CD14-positive monocyte (primary cell): ENCODE data around the gene CRHR2. TPM values are rescaled to one million over a fixed set of nuclear protein-coding genes. Genes with fewer than 3 reads are reported as not detected.

ENCODE experiments used
- DNase-seq, 3 donors: peaks; one replicate each; pipeline ENCODE4 v3.0.0-alpha.2; 2011 to 2022
- H2AFZ ChIP-seq: 2 replicates; pipeline ENCODE4 v1.6.0; 2012; ENCODE audit warnings: mild to moderate bottlenecking, low read depth, low read length, inconsistent platforms; ENCODE audit not compliant: insufficient read depth, poor library complexity, severe bottlenecking
- H3K27ac ChIP-seq, 2 donors: 1 replicate in 1 of 2; 2 replicates in 1 of 2; pipeline ENCODE4 v1.5.1; 2012 to 2013; ENCODE audit warnings: low read length in 2 of 2, control low read depth in 1 of 2, inconsistent platforms in 1 of 2, low read depth in 1 of 2, mild to moderate bottlenecking in 1 of 2
- H3K27me3 ChIP-seq, 2 donors: one replicate each; pipeline versions ENCODE4 v1.6.0 to v1.6.1; 2011 to 2013; ENCODE audit warnings: low read length in 2 of 2; ENCODE audit not compliant: control insufficient read depth in 2 of 2, insufficient read depth in 2 of 2
- H3K36me3 ChIP-seq, 2 donors: replicated peaks in 1 of 2; 1 replicate in 1 of 2; 2 replicates in 1 of 2; pipeline versions ENCODE4 v1.5.1 to v1.6.1; 2012 to 2013; ENCODE audit warnings: low read length in 2 of 2, control low read depth in 1 of 2, inconsistent platforms in 1 of 2, mild to moderate bottlenecking in 1 of 2; ENCODE audit not compliant: insufficient read depth in 2 of 2, control insufficient read depth in 1 of 2
- H3K4me1 ChIP-seq, 2 donors: 1 replicate in 1 of 2; 2 replicates in 1 of 2; pipeline versions ENCODE4 v1.5.1 to v1.6.1; 2012 to 2013; ENCODE audit warnings: low read length in 2 of 2, control low read depth in 1 of 2, inconsistent platforms in 1 of 2, mild to moderate bottlenecking in 1 of 2, moderate library complexity in 1 of 2; ENCODE audit not compliant: insufficient read depth in 2 of 2, control insufficient read depth in 1 of 2
- H3K4me2 ChIP-seq: replicated peaks from 2 replicates; pipeline ENCODE3; 2012; ENCODE audit warnings: low read length, moderate library complexity, mild to moderate bottlenecking; ENCODE audit not compliant: poor library complexity, severe bottlenecking; ENCODE audit errors: extremely low read depth
- H3K4me3 ChIP-seq, 3 experiments: fragments of 200-600 bp in 1 of 3; sonication (generic) in 1 of 3; replicated peaks in 1 of 3; 1 replicate in 2 of 3; 2 replicates in 1 of 3; pipeline ENCODE4 v1.5.1; 2011 to 2013; ENCODE audit warnings: low read length in 3 of 3, mild to moderate bottlenecking in 3 of 3, control low read depth in 2 of 3, low read depth in 2 of 3, inconsistent platforms in 1 of 3, moderate library complexity in 1 of 3
- H3K79me2 ChIP-seq: 2 replicates; pipeline ENCODE4 v1.6.0; 2012; ENCODE audit warnings: mild to moderate bottlenecking, control low read depth, inconsistent platforms, low read length, moderate library complexity; ENCODE audit not compliant: insufficient read depth
- H3K9ac ChIP-seq: 2 replicates; pipeline ENCODE4 v1.6.0; 2017; ENCODE audit warnings: low read length, mild to moderate bottlenecking; ENCODE audit not compliant: insufficient read depth, poor library complexity, severe bottlenecking
- H3K9me3 ChIP-seq, 2 donors: replicated peaks in 1 of 2; 1 replicate in 1 of 2; 2 replicates in 1 of 2; pipeline versions ENCODE4 v1.5.1 to v1.6.1; 2012 to 2013; ENCODE audit warnings: low read length in 2 of 2, control low read depth in 1 of 2; ENCODE audit not compliant: control insufficient read depth in 1 of 2, insufficient read depth in 1 of 2
- H4K20me1 ChIP-seq: 2 replicates; pipeline ENCODE4 v1.6.0; 2012; ENCODE audit warnings: mild to moderate bottlenecking, low read length, control low read depth, moderate library complexity; ENCODE audit not compliant: insufficient read depth
- H3K27ac Mint-ChIP-seq, 7 donors: one replicate each; pipeline ENCODE4 v1.8.0; 2020; ENCODE audit warnings: mild to moderate bottlenecking in 7 of 7, mixed read lengths in 7 of 7, moderate library complexity in 6 of 7, inconsistent platforms in 2 of 7
- H3K27me3 Mint-ChIP-seq, 3 donors: one replicate each; pipeline ENCODE4 v1.8.0; 2021 to 2022; ENCODE audit warnings: low read depth in 3 of 3, mild to moderate bottlenecking in 3 of 3, mixed read lengths in 3 of 3, moderate library complexity in 3 of 3, inconsistent platforms in 1 of 3
- H3K36me3 Mint-ChIP-seq, 2 donors: one replicate each; pipeline ENCODE4 v1.8.0; 2020; ENCODE audit warnings: mixed read lengths in 2 of 2, inconsistent platforms in 1 of 2, mild to moderate bottlenecking in 1 of 2
- H3K4me1 Mint-ChIP-seq: one replicate; pipeline ENCODE4 v1.8.0; 2020; ENCODE audit warnings: mild to moderate bottlenecking, mixed read lengths
- H3K4me3 Mint-ChIP-seq, 2 donors: one replicate each; pipeline ENCODE4 v1.8.0; 2020; ENCODE audit warnings: mild to moderate bottlenecking in 2 of 2, mixed read lengths in 2 of 2, moderate library complexity in 1 of 2
- H3K9me3 Mint-ChIP-seq, 7 donors: one replicate each; pipeline ENCODE4 v1.8.0; 2020 to 2022; ENCODE audit warnings: mixed read lengths in 7 of 7, mild to moderate bottlenecking in 6 of 7, moderate library complexity in 6 of 7, inconsistent platforms in 2 of 7
- WGBS: methylation state at CpG from one replicate; pipeline ENCODE4 v1.1.5; 2013; ENCODE audit warnings: missing lambda C conversion rate; ENCODE audit not compliant: insufficient coverage; 5-methylcytosine and 5-hydroxymethylcytosine counted together
- intact Hi-C, 2 donors: fragments of 100-400 bp; cut with micrococcal nuclease; formaldehyde crosslinking; loops; one replicate each; pipeline versions ENCODE4 v1.15.0 to v1.15.1; 2023
- polyA plus RNA-seq, 3 donors: library from polyadenylated mRNA; depleted of rRNA in 1 of 3; unstranded in 2 of 3; stranded (reverse) in 1 of 3; fragments of 300-500 nt in 2 of 3; fragments of >200 nt in 1 of 3; fragmentation: Illumina TruSeq in 2 of 3; gene quantifications; 1 replicate in 2 of 3; 2 replicates in 1 of 3; pipeline ENCODE4 v1.2.3, GENCODE V29; 2012 to 2021
- TF ChIP-seq, protein P1 (sequence below): fragments of 200-600 bp; IDR thresholded peaks from one replicate; pipeline ENCODE4 v1.8.0; 2022; ENCODE audit warnings: antibody characterized with exemption, mild to moderate bottlenecking

The CRHR2 gene
- polyA plus RNA-seq, 3 donors = not detected

DNA sequence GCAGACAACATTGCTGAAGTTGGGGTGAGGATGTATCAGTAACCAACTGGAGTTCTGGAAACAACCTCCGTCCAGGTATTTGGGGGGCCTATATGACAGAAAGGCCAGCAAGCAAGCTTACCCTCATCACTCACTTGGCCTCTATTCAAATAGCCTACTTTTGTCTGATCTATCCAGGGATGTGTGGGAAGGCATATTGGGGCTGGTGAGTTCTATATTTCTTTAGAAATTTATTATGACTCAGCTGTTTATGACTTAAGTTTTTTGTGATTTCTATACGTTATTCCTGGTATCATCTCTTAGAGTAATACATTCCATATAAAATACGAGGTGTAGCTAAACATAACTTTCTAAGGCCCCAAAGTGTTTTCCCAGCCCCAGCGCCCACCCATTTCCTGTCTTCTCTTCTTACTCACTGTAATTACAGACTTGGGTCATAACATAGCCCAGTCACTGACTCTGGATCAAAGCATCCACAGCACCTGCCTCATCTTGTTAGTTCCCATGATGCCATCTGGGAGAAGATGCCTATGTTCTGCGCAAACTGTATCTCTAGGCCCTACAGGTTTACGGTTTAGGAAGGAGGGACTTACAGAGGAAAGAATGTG lies 69.5 kb downstream of the CRHR2 start:
- WGBS = 90% methylated on average over 3 of the region's 6 CpGs
- H3K4me1 Mint-ChIP-seq = no peaks in the 10 kb centered on the region

DNA sequence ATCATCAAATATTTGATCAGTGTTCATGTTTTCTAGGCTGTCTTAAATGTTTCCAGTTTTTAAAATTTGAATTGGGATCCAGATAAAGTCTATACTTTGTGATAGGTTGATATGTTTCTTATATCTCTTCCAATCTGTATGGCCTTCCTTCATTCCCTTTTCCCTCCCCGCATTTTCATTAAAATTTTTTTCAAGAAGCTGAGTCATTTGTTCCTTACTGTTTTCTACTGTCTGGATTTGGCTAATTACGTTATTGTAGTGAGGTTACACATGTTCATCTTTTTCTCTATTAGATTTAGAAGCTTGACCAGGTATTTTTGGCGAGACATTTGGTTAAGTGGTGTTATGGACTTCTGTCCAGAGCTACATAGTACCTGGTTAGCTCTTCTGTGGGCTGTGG lies 76.4 kb downstream of the CRHR2 start:
- intact Hi-C loops = no loop called here
- Mint-ChIP-seq H3K4me1 (no peaks in the 10 kb centered on the region), H3K9me3 (no peaks in the 10 kb centered on the region), H3K36me3 (peaks cover 78 to 89% of the 10 kb centered on the region in 2 donors), H3K27ac (no peak overlapping the region), H3K4me3 (no peak overlapping the region), H3K27me3 (no peaks in the 10 kb centered on the region)
- Histone ChIP-seq H3K36me3 (peaks cover 85 to 95% of the 10 kb centered on the region in 2 donors), H3K9ac (no peak overlapping the region), H3K4me2 (no peak overlapping the region), H4K20me1 (no peaks in the 10 kb centered on the region), H3K4me3 (no peak overlapping the region), H3K79me2 (no peaks in the 10 kb centered on the region), H3K27me3 (no peaks in the 10 kb centered on the region), H3K4me1 (no peaks in the 10 kb centered on the region), H3K27ac (no peak overlapping the region), H2AFZ (no peak overlapping the region), H3K9me3 (no peaks in the 10 kb centered on the region)
- 100% methylated on average over 1 of the region's 3 CpGs for WGBS
- TF ChIP-seq, protein P1, sequence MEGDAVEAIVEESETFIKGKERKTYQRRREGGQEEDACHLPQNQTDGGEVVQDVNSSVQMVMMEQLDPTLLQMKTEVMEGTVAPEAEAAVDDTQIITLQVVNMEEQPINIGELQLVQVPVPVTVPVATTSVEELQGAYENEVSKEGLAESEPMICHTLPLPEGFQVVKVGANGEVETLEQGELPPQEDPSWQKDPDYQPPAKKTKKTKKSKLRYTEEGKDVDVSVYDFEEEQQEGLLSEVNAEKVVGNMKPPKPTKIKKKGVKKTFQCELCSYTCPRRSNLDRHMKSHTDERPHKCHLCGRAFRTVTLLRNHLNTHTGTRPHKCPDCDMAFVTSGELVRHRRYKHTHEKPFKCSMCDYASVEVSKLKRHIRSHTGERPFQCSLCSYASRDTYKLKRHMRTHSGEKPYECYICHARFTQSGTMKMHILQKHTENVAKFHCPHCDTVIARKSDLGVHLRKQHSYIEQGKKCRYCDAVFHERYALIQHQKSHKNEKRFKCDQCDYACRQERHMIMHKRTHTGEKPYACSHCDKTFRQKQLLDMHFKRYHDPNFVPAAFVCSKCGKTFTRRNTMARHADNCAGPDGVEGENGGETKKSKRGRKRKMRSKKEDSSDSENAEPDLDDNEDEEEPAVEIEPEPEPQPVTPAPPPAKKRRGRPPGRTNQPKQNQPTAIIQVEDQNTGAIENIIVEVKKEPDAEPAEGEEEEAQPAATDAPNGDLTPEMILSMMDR = no peak
- DNase-seq = no peak

More for the DNA sequence above, 69.5 kb downstream of the CRHR2 start:
- Histone ChIP-seq H3K4me2 (no peak overlapping the region), H3K36me3 (peaks cover 91 to 100% of the 10 kb centered on the region in 2 donors), H3K9me3 (no peaks in the 10 kb centered on the region), H3K4me1 (no peaks in the 10 kb centered on the region), H2AFZ (no peak overlapping the region), H3K79me2 (no peaks in the 10 kb centered on the region), H3K27ac (peak overlapping the region in 1 of 2 donors; percentile 6), H4K20me1 (no peaks in the 10 kb centered on the region), H3K9ac (no peak overlapping the region), H3K27me3 (no peaks in the 10 kb centered on the region), H3K4me3 (no peak overlapping the region)
- intact Hi-C loops = no loop called here
- no peaks in the 10 kb centered on the region for H3K27me3 Mint-ChIP-seq
- TF ChIP-seq, protein P1 = no peak
- H3K4me3 Mint-ChIP-seq = no peak overlapping the region
- no peak for DNase-seq
- H3K27ac Mint-ChIP-seq = peak overlapping the region in 1 of 7 donors; percentile 32
- peaks cover 85 to 95% of the 10 kb centered on the region in 2 donors for H3K36me3 Mint-ChIP-seq
- no peaks in the 10 kb centered on the region for H3K9me3 Mint-ChIP-seq
